HCT116 (cell line): ENCODE measurements around the gene C11orf58. TPM values are rescaled to one million over a fixed set of nuclear protein-coding genes. Genes with fewer than 3 reads are reported as not detected.

Experiments
- ATAC-seq: fragments of 200-7000 bp; cut with Tn5 transposase; 2 replicates; pipeline ENCODE4 v1.9.1; 2020; ENCODE audit warnings: mild to moderate bottlenecking, moderate library complexity
- BruUV-seq: library from RNA; stranded (reverse); fragments of 400-500 nt; replicated peaks from 2 replicates; lab custom pipeline; 2021; lab: Mats Ljungman, UMichigan
- CTCF ChIA-PET: fragments of 300-600 bp; sonication (Branson Sonifier 250); formaldehyde crosslinking; loops from one replicate; lab custom pipeline; 2021; ENCODE audit warnings: antibody characterized with exemption; lab: Charles Lee
- POLR2A ChIA-PET: fragments of 300-600, 350-600 bp; sonication (Branson Sonifier 250); formaldehyde crosslinking; loops from one replicate; lab custom pipeline; 2021; ENCODE audit warnings: antibody characterized with exemption; lab: Charles Lee
- RAD21 ChIA-PET, 2 experiments: fragments of 300-600 bp; sonication (Branson Sonifier 250); formaldehyde crosslinking; loops; one replicate each; lab custom pipeline; 2023; ENCODE audit warnings: low total read pairs in 2 of 2; ENCODE audit not compliant: uncharacterized antibody in 2 of 2, unreplicated experiment in 2 of 2, low non-redundant PET in 1 of 2; lab: Charles Lee
- DNase-seq: peaks from one replicate; pipeline ENCODE4 v3.0.0-alpha.2; 2010; ENCODE audit warnings: low read depth, low spot score
- H2AFZ ChIP-seq: fragments of 200-600 bp; shearing (Covaris generic), sonication (generic); 2 replicates; pipeline ENCODE4 v1.6.1; 2017; ENCODE audit warnings: low read depth, mixed run types, mixed read lengths, antibody characterized with exemption, low read length; ENCODE audit not compliant: poor library complexity, severe bottlenecking
- H3K27ac ChIP-seq: 2 replicates; pipeline ENCODE4 v1.5.1; 2012; ENCODE audit warnings: low read depth, low read length
- H3K27me3 ChIP-seq: fragments of 200-600 bp; sonication (generic); 2 replicates; pipeline ENCODE4 v1.6.1; 2016; ENCODE audit warnings: mixed run types, low read length, mixed read lengths; ENCODE audit not compliant: insufficient read depth
- H3K36me3 ChIP-seq, 2 experiments: fragments of 200-500 bp in 1 of 2; fragments of 200-600 bp in 1 of 2; sonication (Bioruptor generic) in 1 of 2; sonication (generic) in 1 of 2; 2 replicates each; pipeline versions ENCODE4 v1.5.1 to v1.6.1; 2014 to 2016; ENCODE audit warnings: low read length in 2 of 2, inconsistent platforms in 1 of 2, mixed read lengths in 1 of 2, mixed run types in 1 of 2; ENCODE audit not compliant: insufficient read depth in 2 of 2, control insufficient read depth in 1 of 2
- H3K4me1 ChIP-seq, 2 experiments: fragments of 200-600 bp in 1 of 2; sonication (generic) in 1 of 2; 2 replicates each; pipeline versions ENCODE4 v1.5.1 to v1.6.1; 2012 to 2017; ENCODE audit warnings: low read length in 2 of 2, inconsistent platforms in 1 of 2, mild to moderate bottlenecking in 1 of 2, mixed read lengths in 1 of 2, mixed run types in 1 of 2, moderate library complexity in 1 of 2; ENCODE audit not compliant: insufficient read depth in 2 of 2, control insufficient read depth in 1 of 2
- H3K4me2 ChIP-seq: fragments of 200-600 bp; sonication (generic); 2 replicates; pipeline ENCODE4 v1.6.1; 2017; ENCODE audit warnings: mixed run types, low read length, mixed read lengths
- H3K4me3 ChIP-seq, 2 experiments: fragments of 200-600 bp in 1 of 2; sonication (generic) in 1 of 2; replicated peaks in 1 of 2; 2 replicates each; pipeline ENCODE4 v1.5.1; 2011 to 2016; ENCODE audit warnings: low read length in 2 of 2, control low read depth in 1 of 2, low read depth in 1 of 2, mild to moderate bottlenecking in 1 of 2, mixed read lengths in 1 of 2, mixed run types in 1 of 2
- H3K79me2 ChIP-seq: fragments of 200-600 bp; sonication (generic); 2 replicates; pipeline ENCODE4 v1.6.1; 2017; ENCODE audit warnings: mild to moderate bottlenecking, mixed run types, low read length, moderate library complexity, mixed read lengths; ENCODE audit not compliant: insufficient read depth
- H3K9ac ChIP-seq: fragments of 200-600 bp; sonication (generic); 2 replicates; pipeline ENCODE4 v1.6.1; 2016; ENCODE audit warnings: low read length, mixed read lengths
- H3K9me2 ChIP-seq: fragments of 200-600 bp; sonication (generic), shearing (Covaris generic); 2 replicates; pipeline ENCODE4 v1.6.1; 2017; ENCODE audit warnings: mixed run types, mild to moderate bottlenecking, moderate library complexity; ENCODE audit not compliant: insufficient read depth
- H3K9me3 ChIP-seq, 2 experiments: fragments of 200-500 bp in 1 of 2; fragments of 200-600 bp in 1 of 2; sonication (Bioruptor generic) in 1 of 2; sonication (generic) in 1 of 2; 2 replicates each; pipeline ENCODE4 v1.6.1; 2014 to 2017; ENCODE audit warnings: low read length in 2 of 2, mixed read lengths in 2 of 2, inconsistent platforms in 1 of 2, low read depth in 1 of 2, mild to moderate bottlenecking in 1 of 2, mixed run types in 1 of 2, moderate library complexity in 1 of 2; ENCODE audit not compliant: control insufficient read depth in 1 of 2, insufficient read depth in 1 of 2
- H4K20me1 ChIP-seq: fragments of 200-600 bp; sonication (generic), shearing (Covaris generic); 2 replicates; pipeline ENCODE4 v1.6.1; 2017; ENCODE audit warnings: mixed run types, mild to moderate bottlenecking, moderate library complexity; ENCODE audit not compliant: insufficient read depth
- CEBPB ChIP-seq: IDR thresholded peaks from 2 replicates; pipeline ENCODE4 v1.6.1; 2012; ENCODE audit warnings: low read depth
- ELF1 ChIP-seq: IDR thresholded peaks from 2 replicates; pipeline ENCODE4 v1.6.1; 2012; ENCODE audit warnings: low read depth, borderline replicate concordance
- EZH2 ChIP-seq: fragments of 200-600 bp; sonication (generic); IDR thresholded peaks from 2 replicates; pipeline ENCODE4 v1.6.1; 2017; ENCODE audit warnings: antibody characterized with exemption, mixed run types
- JUND ChIP-seq: IDR thresholded peaks from 2 replicates; pipeline ENCODE4 v1.6.1; 2012
- POLR2A ChIP-seq: IDR thresholded peaks from 2 replicates; pipeline ENCODE4 v1.7.0; 2011; ENCODE audit warnings: borderline replicate concordance; ENCODE audit not compliant: insufficient read depth, insufficient read length; ENCODE audit errors: extremely low read depth
- POLR2AphosphoS5 ChIP-seq: IDR thresholded peaks from 2 replicates; pipeline ENCODE4 v1.6.1; 2011; ENCODE audit warnings: mild to moderate bottlenecking, low read depth, low read length, moderate library complexity
- RAD21 ChIP-seq: IDR thresholded peaks from 2 replicates; pipeline ENCODE4 v1.6.1; 2012; ENCODE audit warnings: low read depth, mild to moderate bottlenecking
- SRF ChIP-seq: IDR thresholded peaks from 2 replicates; pipeline ENCODE4 v1.6.1; 2012; ENCODE audit warnings: low read depth
- YY1 ChIP-seq: IDR thresholded peaks from 2 replicates; pipeline ENCODE4 v1.6.1; 2011; ENCODE audit warnings: low read length, low read depth, moderate library complexity, mild to moderate bottlenecking; ENCODE audit not compliant: insufficient replicate concordance; ENCODE audit errors: extremely low read depth
- ZNF274 ChIP-seq: fragments of 200-500 bp; sonication (Bioruptor generic); IDR thresholded peaks from 2 replicates; pipeline ENCODE4 v1.6.1; 2014; ENCODE audit warnings: mild to moderate bottlenecking, low read depth, low read length, inconsistent platforms
- intact Hi-C: fragments of 100-400 bp; cut with micrococcal nuclease; formaldehyde crosslinking; loops from 2 replicates; pipeline ENCODE4 v1.10.0; 2022
- total RNA-seq: library from RNA; stranded (reverse); gene quantifications from one replicate; pipeline ENCODE4 v1.2.1, GENCODE V29; 2021; ENCODE audit not compliant: unreplicated experiment
- TF ChIP-seq, protein P1 (sequence below), 3 experiments: fragments of 200-600 bp in 1 of 3; sonication (generic) in 1 of 3; IDR thresholded peaks in 2 of 3; conservative IDR thresholded peaks in 1 of 3; 2 replicates each; pipeline ENCODE4 v1.5.1; 2012 to 2017; ENCODE audit warnings: low read depth in 2 of 3, low read length in 2 of 3, antibody characterized with exemption in 1 of 3, borderline replicate concordance in 1 of 3, control low read depth in 1 of 3, mild to moderate bottlenecking in 1 of 3, mixed read lengths in 1 of 3, mixed run types in 1 of 3, moderate library complexity in 1 of 3; ENCODE audit not compliant: insufficient read depth in 1 of 3
- TF ChIP-seq, protein P2 (sequence below): IDR thresholded peaks from 2 replicates; pipeline ENCODE4 v1.6.1; 2012
- TF ChIP-seq, protein P3 (sequence below): IDR thresholded peaks from 2 replicates; pipeline ENCODE4 v1.6.1; 2012
- TF ChIP-seq, protein P4 (sequence below): IDR thresholded peaks from 2 replicates; pipeline ENCODE4 v1.6.1; 2011; ENCODE audit warnings: mild to moderate bottlenecking, low read length, moderate library complexity; ENCODE audit not compliant: insufficient replicate concordance; ENCODE audit errors: extremely low read depth

The C11orf58 gene
- total RNA-seq, 1 experiment from 2014 or later: 108 TPM

DNA sequence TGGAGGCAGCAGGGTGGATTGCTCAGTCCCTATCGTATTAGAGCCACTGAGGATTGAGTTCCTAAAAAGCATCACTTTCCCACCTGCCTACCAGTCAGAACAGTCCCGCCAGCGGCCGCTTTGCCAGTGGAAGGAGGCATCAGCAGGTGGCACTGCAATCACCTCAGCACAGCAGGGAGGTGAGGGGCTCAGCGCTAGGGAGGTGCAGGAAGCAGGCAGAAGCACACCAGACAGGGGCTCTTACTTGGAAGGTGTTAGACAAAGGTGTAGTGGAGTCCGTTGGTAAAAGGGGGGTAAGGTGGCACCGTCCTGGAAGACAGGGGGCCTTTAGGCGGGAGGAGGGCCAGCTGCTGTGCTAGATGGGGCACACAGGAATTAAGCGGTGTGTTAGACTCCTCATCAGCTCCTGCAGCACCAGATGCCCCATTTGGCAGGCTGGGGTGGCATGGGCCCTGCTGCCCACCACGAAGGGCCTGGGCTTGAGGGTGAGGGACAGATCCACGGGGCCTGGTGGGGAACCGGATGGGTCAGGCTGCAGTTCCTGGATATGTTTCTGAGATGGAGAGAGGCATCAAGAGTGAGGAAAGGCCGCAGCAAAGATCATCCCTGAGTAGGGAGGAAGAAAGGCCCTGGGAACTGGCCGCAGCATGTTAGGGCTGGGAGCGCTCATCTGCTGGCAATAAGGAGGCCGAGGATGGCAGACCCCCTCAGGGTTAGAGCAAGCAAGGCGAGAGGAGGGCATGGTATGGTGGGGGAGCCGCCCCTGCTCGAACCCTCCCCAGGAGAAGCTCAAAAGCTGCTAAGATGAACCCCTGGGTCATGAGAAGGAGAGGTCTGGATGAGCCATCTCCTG is 42.5 kb downstream of the C11orf58 start:
- peaks cover 35 to 49% of the 10 kb centered on the region in 2 experiments for H3K4me1 ChIP-seq
- H3K9ac ChIP-seq: no peak overlapping the region
- no TSS peak for BruUV-seq

More for the DNA sequence above, 42.5 kb downstream of the C11orf58 start:
- ChIA-PET POLR2A (no interaction called here), RAD21 (no interaction called here), CTCF (no interaction called here)
- ATAC-seq (no peak), DNase-seq (no peak)
- TF ChIP-seq CEBPB: no peak
- TF ChIP-seq JUND: no peak
- TF ChIP-seq EZH2: no peak
- TF ChIP-seq POLR2AphosphoS5: no peak
- TF ChIP-seq, protein P1, sequence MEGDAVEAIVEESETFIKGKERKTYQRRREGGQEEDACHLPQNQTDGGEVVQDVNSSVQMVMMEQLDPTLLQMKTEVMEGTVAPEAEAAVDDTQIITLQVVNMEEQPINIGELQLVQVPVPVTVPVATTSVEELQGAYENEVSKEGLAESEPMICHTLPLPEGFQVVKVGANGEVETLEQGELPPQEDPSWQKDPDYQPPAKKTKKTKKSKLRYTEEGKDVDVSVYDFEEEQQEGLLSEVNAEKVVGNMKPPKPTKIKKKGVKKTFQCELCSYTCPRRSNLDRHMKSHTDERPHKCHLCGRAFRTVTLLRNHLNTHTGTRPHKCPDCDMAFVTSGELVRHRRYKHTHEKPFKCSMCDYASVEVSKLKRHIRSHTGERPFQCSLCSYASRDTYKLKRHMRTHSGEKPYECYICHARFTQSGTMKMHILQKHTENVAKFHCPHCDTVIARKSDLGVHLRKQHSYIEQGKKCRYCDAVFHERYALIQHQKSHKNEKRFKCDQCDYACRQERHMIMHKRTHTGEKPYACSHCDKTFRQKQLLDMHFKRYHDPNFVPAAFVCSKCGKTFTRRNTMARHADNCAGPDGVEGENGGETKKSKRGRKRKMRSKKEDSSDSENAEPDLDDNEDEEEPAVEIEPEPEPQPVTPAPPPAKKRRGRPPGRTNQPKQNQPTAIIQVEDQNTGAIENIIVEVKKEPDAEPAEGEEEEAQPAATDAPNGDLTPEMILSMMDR (IDR thresholded peaks at IDR 0.05 in 2 of 3, conservative IDR thresholded peaks at IDR 0.05 in 1 of 3; ENCODE audit: borderline replicate concordance in 1 of 3, insufficient read depth in 1 of 3, low read depth in 2 of 3, low read length in 2 of 3): no peak
- TF ChIP-seq, protein P2, sequence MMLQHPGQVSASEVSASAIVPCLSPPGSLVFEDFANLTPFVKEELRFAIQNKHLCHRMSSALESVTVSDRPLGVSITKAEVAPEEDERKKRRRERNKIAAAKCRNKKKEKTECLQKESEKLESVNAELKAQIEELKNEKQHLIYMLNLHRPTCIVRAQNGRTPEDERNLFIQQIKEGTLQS: no peak
- TF ChIP-seq POLR2A: no peak
- TF ChIP-seq RAD21: no peak
- TF ChIP-seq, protein P3, sequence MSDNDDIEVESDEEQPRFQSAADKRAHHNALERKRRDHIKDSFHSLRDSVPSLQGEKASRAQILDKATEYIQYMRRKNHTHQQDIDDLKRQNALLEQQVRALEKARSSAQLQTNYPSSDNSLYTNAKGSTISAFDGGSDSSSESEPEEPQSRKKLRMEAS: no peak
- no peak for TF ChIP-seq ELF1
- TF ChIP-seq ZNF274: no peak
- TF ChIP-seq SRF: no peak
- TF ChIP-seq, protein P4, sequence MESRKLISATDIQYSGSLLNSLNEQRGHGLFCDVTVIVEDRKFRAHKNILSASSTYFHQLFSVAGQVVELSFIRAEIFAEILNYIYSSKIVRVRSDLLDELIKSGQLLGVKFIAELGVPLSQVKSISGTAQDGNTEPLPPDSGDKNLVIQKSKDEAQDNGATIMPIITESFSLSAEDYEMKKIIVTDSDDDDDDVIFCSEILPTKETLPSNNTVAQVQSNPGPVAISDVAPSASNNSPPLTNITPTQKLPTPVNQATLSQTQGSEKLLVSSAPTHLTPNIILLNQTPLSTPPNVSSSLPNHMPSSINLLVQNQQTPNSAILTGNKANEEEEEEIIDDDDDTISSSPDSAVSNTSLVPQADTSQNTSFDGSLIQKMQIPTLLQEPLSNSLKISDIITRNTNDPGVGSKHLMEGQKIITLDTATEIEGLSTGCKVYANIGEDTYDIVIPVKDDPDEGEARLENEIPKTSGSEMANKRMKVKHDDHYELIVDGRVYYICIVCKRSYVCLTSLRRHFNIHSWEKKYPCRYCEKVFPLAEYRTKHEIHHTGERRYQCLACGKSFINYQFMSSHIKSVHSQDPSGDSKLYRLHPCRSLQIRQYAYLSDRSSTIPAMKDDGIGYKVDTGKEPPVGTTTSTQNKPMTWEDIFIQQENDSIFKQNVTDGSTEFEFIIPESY: no peak
- no peak for TF ChIP-seq YY1
- Histone ChIP-seq H3K36me3 (no peaks in the 10 kb centered on the region), H3K9me3 (no peaks in the 10 kb centered on the region), H4K20me1 (no peaks in the 10 kb centered on the region), H3K4me2 (no peak overlapping the region), H3K79me2 (no peaks in the 10 kb centered on the region), H3K27ac (no peak overlapping the region), H3K4me3 (no peak overlapping the region), H2AFZ (no peak overlapping the region), H3K9me2 (no peaks in the 10 kb centered on the region), H3K27me3 (no peaks in the 10 kb centered on the region)
- intact Hi-C loops: no loop called here
